Measurements from ENCODE around the gene PIAS1. TPM values are rescaled to one million over a fixed set of nuclear protein-coding genes. Genes with fewer than 3 reads are reported as not detected.

Gene PIAS1
- total and polyA plus RNA-seq, 2 donors (not counting 3 experiments of a cell fraction or from before 2014, with no cell fraction given), result 23.7 to 24.2 TPM

GRCh38 chr15:68042855-68043222 lies 11.3 kb upstream of the PIAS1 start:
- Histone ChIP-seq H3K4me3 (replicated peaks in 1 of 3; ENCODE audit: insufficient read depth in 1 of 3, low read depth in 1 of 3, low read length in 3 of 3) (no peak overlapping the region), H3K9ac (replicated peaks; ENCODE audit: extremely low read depth, insufficient read depth, low read length) (no peak overlapping the region), H3K27me3 (ENCODE audit: control insufficient read depth in 2 of 2, insufficient read depth in 2 of 2, low read length in 2 of 2) (peaks cover 2 to 11% of the 10 kb centered on the region in 2 experiments), H3K4me1 (ENCODE audit: control insufficient read depth, extremely low read depth, insufficient read depth, low read length) (no peaks in the 10 kb centered on the region), H3K9me1 (replicated peaks; ENCODE audit: control insufficient read depth, extremely low read depth, insufficient read depth, low read length) (no peaks in the 10 kb centered on the region), H3K79me2 (ENCODE audit: control insufficient read depth, insufficient read depth, low read length) (no peaks in the 10 kb centered on the region), H4K20me1 (replicated peaks; ENCODE audit: control insufficient read depth, extremely low read depth, insufficient read depth, low read length) (no peaks in the 10 kb centered on the region), H3K9me3 (replicated peaks; ENCODE audit: control insufficient read depth, insufficient read depth, low read length) (no peaks in the 10 kb centered on the region), H3K4me2 (ENCODE audit: insufficient read depth, low read length) (no peak overlapping the region), H2AFZ (ENCODE audit: low read depth, low read length) (no peak overlapping the region), H3K36me3 (ENCODE audit: control insufficient read depth in 2 of 2, extremely low read depth in 1 of 2, insufficient read depth in 2 of 2, low read length in 2 of 2) (no peaks in the 10 kb centered on the region), H3K27ac (ENCODE audit: insufficient read depth, low read depth, low read length) (no peak overlapping the region)
- no peak for FAIRE-seq
- CTCF ChIA-PET, result interaction anchor here (0.6 kb wide), 1 partner anchor 13 kb away, joined by 3 read pairs; no protein-coding TSS in a partner anchor
- POLR2A ChIA-PET, result no interaction called here
- no peak for DNase-seq (ENCODE audit: low read depth, low spot score)
- TF ChIP-seq GATA2 (IDR thresholded peaks at IDR 0.05; ENCODE audit: insufficient read depth, insufficient read length, low read depth, low read length) (no peak), MYC (IDR thresholded peaks at IDR 0.05; ENCODE audit: low read depth, low read length) (no peak), JUN (IDR thresholded peaks at IDR 0.05; ENCODE audit: borderline replicate concordance, insufficient read depth, insufficient read length, low read depth) (no peak), POLR2AphosphoS5 (IDR thresholded peaks at IDR 0.05; ENCODE audit: insufficient read depth, low read depth, low read length) (no peak), EZH2 (IDR thresholded peaks at IDR 0.05; ENCODE audit: borderline replicate concordance, low read depth, low read length, severe bottlenecking) (no peak), POLR2A (IDR thresholded peaks at IDR 0.05; ENCODE audit: low read depth, low read length) (no peak), FOS (IDR thresholded peaks at IDR 0.05; ENCODE audit: borderline replicate concordance, insufficient read depth, low read length) (no peak), MAX (IDR thresholded peaks at IDR 0.05; ENCODE audit: insufficient read depth, insufficient read length) (no peak), CTCF (IDR thresholded peaks at IDR 0.05; ENCODE audit: extremely low read depth in 1 of 2, insufficient read depth in 1 of 2, low read depth in 1 of 2, low read length in 2 of 2) (no peak)
- BruUV-seq (replicated peaks), result no TSS peak
- dilution Hi-C loops (cut with MboI; ENCODE audit: extremely low pct_ligation_motif_present, low sequenced_read_pairs) (no loop called here), intact Hi-C loops (cut with micrococcal nuclease) (no loop called here)

Data from endothelial cell of umbilical vein (primary cell).